ENCODE data around the gene JMJD8.
A peak's percentile ranks its signal among the peaks of the same experiment; 100 is the strongest.

Gene JMJD8

DNA sequence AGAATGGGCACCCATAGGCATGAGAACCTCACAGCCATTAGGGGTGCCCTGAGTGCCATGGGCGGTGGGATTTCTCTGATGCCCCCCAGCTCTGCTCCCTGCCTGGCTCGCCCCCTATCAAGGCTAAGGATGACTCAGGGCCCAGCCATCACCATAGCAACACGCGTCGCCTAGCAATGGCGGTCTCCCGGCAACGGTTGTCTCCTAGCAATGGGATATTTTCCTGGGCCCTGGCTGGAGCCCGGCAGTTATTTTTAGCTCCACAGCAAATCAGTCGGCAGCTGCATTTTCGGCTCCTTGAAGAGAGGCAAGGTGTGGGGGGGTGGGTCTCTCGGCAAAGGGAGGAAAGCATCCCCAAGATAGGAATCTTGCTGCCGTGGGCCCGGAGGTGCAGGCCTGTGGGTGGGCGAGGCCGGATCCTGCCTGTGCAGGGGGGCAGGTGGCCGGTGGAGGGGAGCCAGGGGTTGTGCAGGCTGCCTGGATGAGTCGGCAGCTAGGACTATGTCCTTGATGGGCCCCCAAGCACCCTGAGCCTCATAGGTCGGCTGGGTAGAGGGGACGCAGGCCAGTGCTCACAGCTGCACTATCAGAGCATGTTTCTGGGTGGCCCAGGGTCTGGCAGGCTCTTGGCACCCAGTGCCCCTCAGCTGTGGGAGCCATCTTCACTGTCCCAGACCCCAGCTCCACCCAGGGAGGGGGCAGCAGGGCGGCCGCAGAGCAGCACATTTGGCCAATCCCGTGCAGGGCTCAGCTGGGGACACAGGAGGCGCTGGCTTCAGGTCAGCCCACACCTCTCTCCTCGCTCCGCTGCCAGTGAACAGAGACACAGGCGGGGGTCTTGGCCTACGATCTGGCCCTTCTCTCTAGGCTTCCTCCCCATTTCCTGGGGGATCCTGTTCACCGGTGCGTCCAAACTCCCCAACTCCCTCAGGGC, 25.7 kb upstream of the JMJD8 start (continued):
- TF ChIP-seq, protein P1, sequence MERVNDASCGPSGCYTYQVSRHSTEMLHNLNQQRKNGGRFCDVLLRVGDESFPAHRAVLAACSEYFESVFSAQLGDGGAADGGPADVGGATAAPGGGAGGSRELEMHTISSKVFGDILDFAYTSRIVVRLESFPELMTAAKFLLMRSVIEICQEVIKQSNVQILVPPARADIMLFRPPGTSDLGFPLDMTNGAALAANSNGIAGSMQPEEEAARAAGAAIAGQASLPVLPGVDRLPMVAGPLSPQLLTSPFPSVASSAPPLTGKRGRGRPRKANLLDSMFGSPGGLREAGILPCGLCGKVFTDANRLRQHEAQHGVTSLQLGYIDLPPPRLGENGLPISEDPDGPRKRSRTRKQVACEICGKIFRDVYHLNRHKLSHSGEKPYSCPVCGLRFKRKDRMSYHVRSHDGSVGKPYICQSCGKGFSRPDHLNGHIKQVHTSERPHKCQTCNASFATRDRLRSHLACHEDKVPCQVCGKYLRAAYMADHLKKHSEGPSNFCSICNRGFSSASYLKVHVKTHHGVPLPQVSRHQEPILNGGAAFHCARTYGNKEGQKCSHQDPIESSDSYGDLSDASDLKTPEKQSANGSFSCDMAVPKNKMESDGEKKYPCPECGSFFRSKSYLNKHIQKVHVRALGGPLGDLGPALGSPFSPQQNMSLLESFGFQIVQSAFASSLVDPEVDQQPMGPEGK (tag by site-specific recombination; IDR thresholded peaks at IDR 0.05), result peak; percentile 49; the same call in 1 of the 2 replicates
- TF ChIP-seq GLIS1 (tag by site-specific recombination; IDR thresholded peaks at IDR 0.05) (peak; percentile 46; the same call in 1 of the 2 replicates), OVOL3 (tag by site-specific recombination; IDR thresholded peaks at IDR 0.05) (no peak), IKZF3 (tag by site-specific recombination; IDR thresholded peaks at IDR 0.05) (no peak), KLF7 (tag by site-specific recombination; IDR thresholded peaks at IDR 0.05; ENCODE audit: borderline replicate concordance) (no peak), ZFP69B (tag by site-specific recombination; IDR thresholded peaks at IDR 0.05) (no peak), ZSCAN30 (tag by site-specific recombination; IDR thresholded peaks at IDR 0.05) (no peak), ZNF600 (tag by site-specific recombination; IDR thresholded peaks at IDR 0.05) (peak; percentile 74), MYNN (tag by site-specific recombination; IDR thresholded peaks at IDR 0.05; ENCODE audit: borderline replicate concordance) (peak; percentile 99), ZNF521 (tag by site-specific recombination; IDR thresholded peaks at IDR 0.05) (no peak), ZBTB21 (tag by site-specific recombination; IDR thresholded peaks at IDR 0.05) (no peak), ZNF776 (tag by site-specific recombination; IDR thresholded peaks at IDR 0.05; ENCODE audit: borderline replicate concordance) (no peak), ZNF248 (tag by site-specific recombination; IDR thresholded peaks at IDR 0.05) (no peak), ZNF677 (tag by site-specific recombination; IDR thresholded peaks at IDR 0.05) (no peak), SP2 (tag by site-specific recombination; IDR thresholded peaks at IDR 0.05) (peak; percentile 16; the same call in 1 of the 2 replicates)
- TF ChIP-seq, protein P2, sequence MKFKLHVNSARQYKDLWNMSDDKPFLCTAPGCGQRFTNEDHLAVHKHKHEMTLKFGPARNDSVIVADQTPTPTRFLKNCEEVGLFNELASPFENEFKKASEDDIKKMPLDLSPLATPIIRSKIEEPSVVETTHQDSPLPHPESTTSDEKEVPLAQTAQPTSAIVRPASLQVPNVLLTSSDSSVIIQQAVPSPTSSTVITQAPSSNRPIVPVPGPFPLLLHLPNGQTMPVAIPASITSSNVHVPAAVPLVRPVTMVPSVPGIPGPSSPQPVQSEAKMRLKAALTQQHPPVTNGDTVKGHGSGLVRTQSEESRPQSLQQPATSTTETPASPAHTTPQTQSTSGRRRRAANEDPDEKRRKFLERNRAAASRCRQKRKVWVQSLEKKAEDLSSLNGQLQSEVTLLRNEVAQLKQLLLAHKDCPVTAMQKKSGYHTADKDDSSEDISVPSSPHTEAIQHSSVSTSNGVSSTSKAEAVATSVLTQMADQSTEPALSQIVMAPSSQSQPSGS (tag by site-specific recombination; IDR thresholded peaks at IDR 0.05; ENCODE audit: low read depth), result no peak
- TF ChIP-seq, protein P3, sequence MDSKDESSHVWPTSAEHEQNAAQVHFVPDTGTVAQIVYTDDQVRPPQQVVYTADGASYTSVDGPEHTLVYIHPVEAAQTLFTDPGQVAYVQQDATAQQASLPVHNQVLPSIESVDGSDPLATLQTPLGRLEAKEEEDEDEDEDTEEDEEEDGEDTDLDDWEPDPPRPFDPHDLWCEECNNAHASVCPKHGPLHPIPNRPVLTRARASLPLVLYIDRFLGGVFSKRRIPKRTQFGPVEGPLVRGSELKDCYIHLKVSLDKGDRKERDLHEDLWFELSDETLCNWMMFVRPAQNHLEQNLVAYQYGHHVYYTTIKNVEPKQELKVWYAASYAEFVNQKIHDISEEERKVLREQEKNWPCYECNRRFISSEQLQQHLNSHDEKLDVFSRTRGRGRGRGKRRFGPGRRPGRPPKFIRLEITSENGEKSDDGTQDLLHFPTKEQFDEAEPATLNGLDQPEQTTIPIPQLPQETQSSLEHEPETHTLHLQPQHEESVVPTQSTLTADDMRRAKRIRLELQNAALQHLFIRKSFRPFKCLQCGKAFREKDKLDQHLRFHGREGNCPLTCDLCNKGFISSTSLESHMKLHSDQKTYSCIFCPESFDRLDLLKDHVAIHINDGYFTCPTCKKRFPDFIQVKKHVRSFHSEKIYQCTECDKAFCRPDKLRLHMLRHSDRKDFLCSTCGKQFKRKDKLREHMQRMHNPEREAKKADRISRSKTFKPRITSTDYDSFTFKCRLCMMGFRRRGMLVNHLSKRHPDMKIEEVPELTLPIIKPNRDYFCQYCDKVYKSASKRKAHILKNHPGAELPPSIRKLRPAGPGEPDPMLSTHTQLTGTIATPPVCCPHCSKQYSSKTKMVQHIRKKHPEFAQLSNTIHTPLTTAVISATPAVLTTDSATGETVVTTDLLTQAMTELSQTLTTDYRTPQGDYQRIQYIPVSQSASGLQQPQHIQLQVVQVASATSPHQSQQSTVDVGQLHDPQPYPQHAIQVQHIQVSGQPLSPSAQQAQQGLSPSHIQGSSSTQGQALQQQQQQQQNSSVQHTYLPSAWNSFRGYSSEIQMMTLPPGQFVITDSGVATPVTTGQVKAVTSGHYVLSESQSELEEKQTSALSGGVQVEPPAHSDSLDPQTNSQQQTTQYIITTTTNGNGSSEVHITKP (tag by site-specific recombination; IDR thresholded peaks at IDR 0.05), result no peak

DNA sequence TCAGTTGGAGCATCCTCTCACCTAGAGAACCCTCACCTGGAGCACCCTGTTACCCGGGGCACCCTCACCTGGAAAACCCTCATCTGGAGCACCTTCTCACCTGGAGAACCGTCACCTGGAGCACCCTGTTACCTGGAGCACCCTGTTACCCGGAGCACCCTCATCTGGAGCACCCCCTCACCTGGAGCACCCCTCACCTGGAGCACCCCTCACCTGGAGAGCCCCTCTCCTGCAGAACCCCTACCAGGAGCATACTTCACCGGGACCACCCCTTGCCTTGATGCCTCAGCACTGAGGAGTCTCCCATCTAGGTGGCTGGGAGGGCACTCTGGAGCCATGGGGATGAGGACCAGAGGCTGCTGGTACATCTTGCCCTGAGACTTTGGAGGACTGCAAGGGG, 24.8 kb upstream of the JMJD8 start:
- Histone ChIP-seq H3K27ac (ENCODE audit: extremely low read depth, low read depth, low read length) (no peak overlapping the region), H3K4me1 (ENCODE audit: control insufficient read depth, insufficient read depth, low read length) (peaks cover 5% of the 10 kb centered on the region), H3K36me3 (ENCODE audit: control insufficient read depth in 2 of 2, insufficient read depth in 1 of 2, low read length in 2 of 2) (no peaks in the 10 kb centered on the region), H3K4me3 (ENCODE audit: low read depth, low read length) (no peak overlapping the region), H3K9me3 (ENCODE audit: control insufficient read depth, insufficient read depth, low read depth, low read length) (no peaks in the 10 kb centered on the region)
- POLR2A ChIA-PET, result interaction anchor here (0.6 to 1.8 kb wide), 8 partner anchors 12 to 417 kb away, joined by 3 to 12 read pairs (median 6); partner anchors contain the start of genes ANTKMT, CHTF18, GNG13 and RPUSD1
- CTCF ChIA-PET, result interaction anchor here (1.1 to 5.7 kb wide), 3 partner anchors 13 to 347 kb away, joined by 3 to 119 read pairs (median 7); partner anchors contain the start of genes ANTKMT, CHTF18 and RPUSD1
- TF ChIP-seq, protein P4, sequence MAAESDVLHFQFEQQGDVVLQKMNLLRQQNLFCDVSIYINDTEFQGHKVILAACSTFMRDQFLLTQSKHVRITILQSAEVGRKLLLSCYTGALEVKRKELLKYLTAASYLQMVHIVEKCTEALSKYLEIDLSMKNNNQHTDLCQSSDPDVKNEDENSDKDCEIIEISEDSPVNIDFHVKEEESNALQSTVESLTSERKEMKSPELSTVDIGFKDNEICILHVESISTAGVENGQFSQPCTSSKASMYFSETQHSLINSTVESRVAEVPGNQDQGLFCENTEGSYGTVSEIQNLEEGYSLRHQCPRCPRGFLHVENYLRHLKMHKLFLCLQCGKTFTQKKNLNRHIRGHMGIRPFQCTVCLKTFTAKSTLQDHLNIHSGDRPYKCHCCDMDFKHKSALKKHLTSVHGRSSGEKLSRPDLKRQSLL (tag by site-specific recombination; IDR thresholded peaks at IDR 0.05), result no peak
- TF ChIP-seq ZNF701 (tag by site-specific recombination; IDR thresholded peaks at IDR 0.05) (no peak), ZEB2 (tag by site-specific recombination; IDR thresholded peaks at IDR 0.05) (peak; percentile 88)
- TF ChIP-seq, protein P5, sequence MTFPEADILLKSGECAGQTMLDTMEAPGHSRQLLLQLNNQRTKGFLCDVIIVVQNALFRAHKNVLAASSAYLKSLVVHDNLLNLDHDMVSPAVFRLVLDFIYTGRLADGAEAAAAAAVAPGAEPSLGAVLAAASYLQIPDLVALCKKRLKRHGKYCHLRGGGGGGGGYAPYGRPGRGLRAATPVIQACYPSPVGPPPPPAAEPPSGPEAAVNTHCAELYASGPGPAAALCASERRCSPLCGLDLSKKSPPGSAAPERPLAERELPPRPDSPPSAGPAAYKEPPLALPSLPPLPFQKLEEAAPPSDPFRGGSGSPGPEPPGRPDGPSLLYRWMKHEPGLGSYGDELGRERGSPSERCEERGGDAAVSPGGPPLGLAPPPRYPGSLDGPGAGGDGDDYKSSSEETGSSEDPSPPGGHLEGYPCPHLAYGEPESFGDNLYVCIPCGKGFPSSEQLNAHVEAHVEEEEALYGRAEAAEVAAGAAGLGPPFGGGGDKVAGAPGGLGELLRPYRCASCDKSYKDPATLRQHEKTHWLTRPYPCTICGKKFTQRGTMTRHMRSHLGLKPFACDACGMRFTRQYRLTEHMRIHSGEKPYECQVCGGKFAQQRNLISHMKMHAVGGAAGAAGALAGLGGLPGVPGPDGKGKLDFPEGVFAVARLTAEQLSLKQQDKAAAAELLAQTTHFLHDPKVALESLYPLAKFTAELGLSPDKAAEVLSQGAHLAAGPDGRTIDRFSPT (tag by site-specific recombination; IDR thresholded peaks at IDR 0.05), result no peak
- TF ChIP-seq, protein P6, sequence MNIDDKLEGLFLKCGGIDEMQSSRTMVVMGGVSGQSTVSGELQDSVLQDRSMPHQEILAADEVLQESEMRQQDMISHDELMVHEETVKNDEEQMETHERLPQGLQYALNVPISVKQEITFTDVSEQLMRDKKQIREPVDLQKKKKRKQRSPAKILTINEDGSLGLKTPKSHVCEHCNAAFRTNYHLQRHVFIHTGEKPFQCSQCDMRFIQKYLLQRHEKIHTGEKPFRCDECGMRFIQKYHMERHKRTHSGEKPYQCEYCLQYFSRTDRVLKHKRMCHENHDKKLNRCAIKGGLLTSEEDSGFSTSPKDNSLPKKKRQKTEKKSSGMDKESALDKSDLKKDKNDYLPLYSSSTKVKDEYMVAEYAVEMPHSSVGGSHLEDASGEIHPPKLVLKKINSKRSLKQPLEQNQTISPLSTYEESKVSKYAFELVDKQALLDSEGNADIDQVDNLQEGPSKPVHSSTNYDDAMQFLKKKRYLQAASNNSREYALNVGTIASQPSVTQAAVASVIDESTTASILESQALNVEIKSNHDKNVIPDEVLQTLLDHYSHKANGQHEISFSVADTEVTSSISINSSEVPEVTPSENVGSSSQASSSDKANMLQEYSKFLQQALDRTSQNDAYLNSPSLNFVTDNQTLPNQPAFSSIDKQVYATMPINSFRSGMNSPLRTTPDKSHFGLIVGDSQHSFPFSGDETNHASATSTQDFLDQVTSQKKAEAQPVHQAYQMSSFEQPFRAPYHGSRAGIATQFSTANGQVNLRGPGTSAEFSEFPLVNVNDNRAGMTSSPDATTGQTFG (tag by site-specific recombination; IDR thresholded peaks at IDR 0.05; ENCODE audit: borderline replicate concordance), result no peak

All from HEK293 (cell line).